HFFc6 (cell line): ENCODE data around the gene SUSD3. TPM values are rescaled to one million over a fixed set of nuclear protein-coding genes. Genes with fewer than 3 reads are reported as not detected.
A peak's percentile ranks its signal among the peaks of the same experiment; 100 is the strongest.

ENCODE experiments used
- DNase-seq: peaks from one replicate; pipeline ENCODE4 v3.0.0-alpha.2; 2018
- H3K27ac Mint-ChIP-seq: 2 replicates; pipeline ENCODE4 v1.8.0; 2020; ENCODE audit warnings: mild to moderate bottlenecking, mixed read lengths
- H3K27me3 Mint-ChIP-seq: 2 replicates; pipeline ENCODE4 v1.8.0; 2021; ENCODE audit warnings: mild to moderate bottlenecking, moderate library complexity, mixed read lengths; ENCODE audit not compliant: insufficient read depth
- H3K36me3 Mint-ChIP-seq: 2 replicates; pipeline ENCODE4 v1.8.0; 2021; ENCODE audit warnings: low read depth, mixed read lengths
- H3K4me1 Mint-ChIP-seq: 2 replicates; pipeline ENCODE4 v1.8.0; 2020; ENCODE audit warnings: low read depth, mixed read lengths
- H3K4me3 Mint-ChIP-seq: 2 replicates; pipeline ENCODE4 v1.8.0; 2020; ENCODE audit warnings: mild to moderate bottlenecking, moderate library complexity, mixed read lengths
- H3K9me3 Mint-ChIP-seq: 2 replicates; pipeline ENCODE4 v1.8.0; 2020; ENCODE audit warnings: mild to moderate bottlenecking, mixed read lengths
- total RNA-seq, 6 experiments: library from RNA; stranded (reverse); fragmentation: NEBNext Ultra II Directional; extraction: Animal tissue kit (Norgen Biotek cat#: 25700); gene quantifications; 2 replicates in 1 of 6; 3 replicates in 5 of 6; pipeline ENCODE4 v1.2.3, GENCODE V29; 2021
- TF ChIP-seq, protein P1 (sequence below): fragments of 200-600 bp; sonication (generic); IDR thresholded peaks from 2 replicates; pipeline ENCODE4 v1.5.0; 2021; ENCODE audit warnings: antibody characterized with exemption, mild to moderate bottlenecking

The SUSD3 gene
- total RNA-seq, 6 experiments from 2014 or later = 0.28 to 0.76 TPM; not detected in 4

DNA sequence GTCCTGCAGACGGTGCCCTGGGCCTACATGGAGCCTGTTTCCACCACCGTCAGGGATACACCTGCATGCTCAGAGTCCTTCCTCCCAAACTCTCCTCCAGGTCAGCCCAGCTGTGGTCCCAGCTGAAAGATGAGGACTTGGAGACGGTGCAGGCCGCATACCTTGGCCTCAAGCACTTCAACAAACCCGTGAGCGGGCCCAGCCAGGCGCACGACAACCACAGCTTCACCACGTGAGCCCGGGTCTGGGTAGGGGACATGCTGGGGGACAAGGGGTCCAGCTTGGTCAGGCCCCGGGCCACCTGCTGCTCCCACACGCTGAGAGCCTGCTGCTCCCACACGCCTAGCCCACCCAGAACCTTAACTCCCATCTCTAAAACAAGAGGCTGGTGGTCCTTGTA lies 20.9 kb downstream of the SUSD3 start:
- Mint-ChIP-seq H3K4me3 (no peak overlapping the region), H3K36me3 (no peaks in the 10 kb centered on the region), H3K4me1 (no peaks in the 10 kb centered on the region), H3K27me3 (peaks cover 5% of the 10 kb centered on the region; the same call in 1 of the 2 replicates), H3K9me3 (no peaks in the 10 kb centered on the region), H3K27ac (no peak overlapping the region)
- DNase-seq = no peak
- TF ChIP-seq, protein P1, sequence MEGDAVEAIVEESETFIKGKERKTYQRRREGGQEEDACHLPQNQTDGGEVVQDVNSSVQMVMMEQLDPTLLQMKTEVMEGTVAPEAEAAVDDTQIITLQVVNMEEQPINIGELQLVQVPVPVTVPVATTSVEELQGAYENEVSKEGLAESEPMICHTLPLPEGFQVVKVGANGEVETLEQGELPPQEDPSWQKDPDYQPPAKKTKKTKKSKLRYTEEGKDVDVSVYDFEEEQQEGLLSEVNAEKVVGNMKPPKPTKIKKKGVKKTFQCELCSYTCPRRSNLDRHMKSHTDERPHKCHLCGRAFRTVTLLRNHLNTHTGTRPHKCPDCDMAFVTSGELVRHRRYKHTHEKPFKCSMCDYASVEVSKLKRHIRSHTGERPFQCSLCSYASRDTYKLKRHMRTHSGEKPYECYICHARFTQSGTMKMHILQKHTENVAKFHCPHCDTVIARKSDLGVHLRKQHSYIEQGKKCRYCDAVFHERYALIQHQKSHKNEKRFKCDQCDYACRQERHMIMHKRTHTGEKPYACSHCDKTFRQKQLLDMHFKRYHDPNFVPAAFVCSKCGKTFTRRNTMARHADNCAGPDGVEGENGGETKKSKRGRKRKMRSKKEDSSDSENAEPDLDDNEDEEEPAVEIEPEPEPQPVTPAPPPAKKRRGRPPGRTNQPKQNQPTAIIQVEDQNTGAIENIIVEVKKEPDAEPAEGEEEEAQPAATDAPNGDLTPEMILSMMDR = no peak

DNA sequence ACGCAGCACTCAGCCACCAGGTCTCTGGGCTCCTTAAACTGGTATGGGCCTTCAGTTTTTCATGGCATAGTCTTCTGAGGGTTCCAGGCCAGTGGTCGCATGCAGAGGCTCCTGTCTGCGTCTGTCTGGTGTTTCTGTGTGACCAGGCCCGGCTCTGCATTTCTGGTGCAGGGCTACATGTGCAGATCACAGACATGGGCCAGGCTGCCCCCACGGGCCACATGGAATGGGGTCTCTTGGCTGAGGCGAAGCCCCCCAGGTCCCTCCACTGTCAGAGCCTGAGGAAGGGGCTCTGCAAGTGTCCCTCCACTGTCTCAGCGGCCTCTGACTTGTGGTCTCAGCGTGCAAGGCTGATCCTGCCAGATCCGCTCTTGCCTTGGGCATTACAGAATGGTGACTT lies 21.9 kb downstream of the SUSD3 start:
- Mint-ChIP-seq H3K4me3 (no peak overlapping the region), H3K36me3 (no peaks in the 10 kb centered on the region), H3K4me1 (no peaks in the 10 kb centered on the region), H3K9me3 (no peaks in the 10 kb centered on the region; the same call in 1 of the 2 replicates), H3K27me3 (peaks cover 5% of the 10 kb centered on the region; the same call in 1 of the 2 replicates), H3K27ac (no peak overlapping the region)
- DNase-seq = no peak
- TF ChIP-seq, protein P1 = no peak

DNA sequence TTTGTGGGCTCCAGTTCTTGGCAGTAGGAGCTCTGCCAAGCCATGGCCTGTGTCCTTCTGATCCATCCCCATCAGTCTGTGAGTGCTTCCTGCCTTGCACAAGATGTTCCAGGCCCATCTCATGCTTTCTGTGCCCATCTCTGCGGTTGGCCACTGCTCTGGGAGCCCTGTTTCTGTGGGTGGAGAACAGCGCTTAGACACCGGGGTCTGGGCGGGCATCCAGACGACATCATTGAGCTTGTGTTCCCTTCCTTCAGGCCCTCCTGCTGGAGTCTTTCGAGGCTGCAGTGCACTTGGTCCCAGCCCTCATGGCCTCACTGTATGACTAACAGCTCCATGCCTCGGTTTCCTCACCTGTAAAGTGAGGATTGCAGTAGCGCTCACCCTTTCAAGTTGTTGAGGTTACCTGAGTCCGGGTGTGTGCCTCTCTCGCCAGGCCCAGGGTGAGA lies 22.6 kb downstream of the SUSD3 start:
- TF ChIP-seq, protein P1 = no peak
- Mint-ChIP-seq H3K4me3 (no peak overlapping the region), H3K27ac (no peak overlapping the region; the same call in 1 of the 2 replicates), H3K27me3 (peaks cover 5% of the 10 kb centered on the region; the same call in 1 of the 2 replicates), H3K4me1 (no peaks in the 10 kb centered on the region), H3K36me3 (no peaks in the 10 kb centered on the region), H3K9me3 (peaks cover 6% of the 10 kb centered on the region; the same call in 1 of the 2 replicates)
- DNase-seq = no peak

DNA sequence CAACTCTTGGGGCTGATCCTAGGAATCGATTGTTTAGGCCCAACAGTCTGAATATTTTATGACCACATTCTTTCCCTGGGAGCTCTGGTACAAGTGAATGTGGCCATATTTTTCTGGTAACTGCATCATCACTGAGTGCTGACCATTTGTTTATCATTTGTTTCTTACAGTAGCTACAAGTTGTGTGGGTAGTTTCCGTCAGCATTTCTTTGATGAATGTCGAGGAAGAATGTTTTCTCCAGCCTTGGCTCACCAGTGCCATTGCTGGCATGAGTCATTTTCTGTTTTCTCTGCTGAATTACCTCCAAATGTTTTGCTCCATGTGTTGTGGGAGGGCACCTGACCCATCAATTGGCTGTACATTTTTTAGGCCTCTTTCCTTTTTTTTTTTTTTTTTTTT lies 23.4 kb downstream of the SUSD3 start:
- DNase-seq = peak; percentile 71
- peaks cover 6% of the 10 kb centered on the region for H3K27me3 Mint-ChIP-seq
- H3K9me3 Mint-ChIP-seq = peaks cover 10% of the 10 kb centered on the region
- H3K4me1 Mint-ChIP-seq = no peaks in the 10 kb centered on the region
- H3K27ac Mint-ChIP-seq = peak overlapping the region; percentile 59
- no peaks in the 10 kb centered on the region for H3K36me3 Mint-ChIP-seq
- TF ChIP-seq, protein P1 = no peak
- H3K4me3 Mint-ChIP-seq = no peak overlapping the region

DNA sequence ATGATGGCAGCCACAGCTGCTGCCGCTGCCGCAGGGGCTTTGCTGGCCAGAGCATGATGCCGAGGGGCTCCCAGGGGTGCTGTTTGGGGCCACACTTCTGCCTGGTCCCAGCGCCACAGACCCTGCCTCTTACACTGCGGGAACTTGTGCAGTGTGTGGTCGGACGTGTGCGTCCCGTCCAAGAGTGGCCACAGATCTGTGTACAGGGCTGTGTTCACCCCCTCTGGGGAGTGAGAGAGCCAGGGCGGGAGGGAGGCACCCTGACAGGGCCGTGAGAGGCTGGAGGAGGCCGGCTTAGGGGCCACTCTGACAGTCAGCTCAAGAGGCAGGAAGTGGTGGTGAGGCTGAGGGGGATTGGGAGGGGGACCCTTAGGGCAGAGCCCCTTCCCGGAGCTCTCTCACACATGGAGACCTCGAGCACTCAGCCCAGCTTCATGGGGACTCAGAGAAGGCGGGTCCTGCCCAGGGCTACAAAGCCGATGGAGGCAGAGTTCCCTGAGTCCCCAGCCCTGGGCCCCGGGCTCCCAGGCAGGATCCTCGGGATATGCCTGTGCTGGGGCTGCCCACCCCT lies 24.4 kb downstream of the SUSD3 start:
- TF ChIP-seq, protein P1 = no peak
- DNase-seq = no peak
- H3K36me3 Mint-ChIP-seq = no peaks in the 10 kb centered on the region
- peaks cover 10% of the 10 kb centered on the region for H3K9me3 Mint-ChIP-seq
- peaks cover 6% of the 10 kb centered on the region for H3K27me3 Mint-ChIP-seq
- H3K4me3 Mint-ChIP-seq = no peak overlapping the region
- H3K4me1 Mint-ChIP-seq = no peaks in the 10 kb centered on the region
- H3K27ac Mint-ChIP-seq = no peak overlapping the region
